Right atrium auricular region (tissue), 2 donors: Measurements from ENCODE around the gene KLHL15. TPM values are rescaled to one million over a fixed set of nuclear protein-coding genes. Genes with fewer than 3 reads are reported as not detected.

Experiments
- DNase-seq: peaks from one replicate; pipeline ENCODE4 v3.0.0-alpha.2; 2019; ENCODE audit warnings: low spot score
- H3K27ac ChIP-seq, 2 donors: fragments of 200-600 bp; sonication (generic); 1 replicate in 1 of 2; 2 replicates in 1 of 2; pipeline ENCODE4 v1.5.1; 2016 to 2019
- H3K27me3 ChIP-seq, 2 donors: fragments of 200-600 bp; sonication (generic); one replicate each; pipeline versions ENCODE4 v1.5.1 to v1.6.0; 2017 to 2019
- H3K36me3 ChIP-seq: fragments of 200-600 bp; sonication (generic); one replicate; pipeline ENCODE4 v1.5.1; 2016
- H3K4me1 ChIP-seq, 2 donors: fragments of 200-600 bp; sonication (generic); one replicate each; pipeline versions ENCODE4 v1.5.1 to v1.6.0; 2017 to 2019
- H3K4me3 ChIP-seq, 2 donors: fragments of 200-600 bp; sonication (generic); 1 replicate in 1 of 2; 2 replicates in 1 of 2; pipeline ENCODE4 v1.5.1; 2017 to 2019; ENCODE audit warnings: mild to moderate bottlenecking in 1 of 2, moderate library complexity in 1 of 2
- H3K9me3 ChIP-seq, 2 donors: fragments of 200-600 bp; sonication (generic); one replicate each; pipeline ENCODE4 v1.5.1; 2019
- CTCF ChIP-seq, 2 donors: fragments of 200-600 bp; sonication (generic); IDR thresholded peaks; one replicate each; pipeline ENCODE4 v1.5.1; 2019; ENCODE audit warnings: antibody characterized with exemption in 2 of 2
- total RNA-seq, 2 donors: library from RNA; depleted of rRNA; stranded (reverse); fragments of >200 nt; gene quantifications; one replicate each; pipeline ENCODE4 v1.1.0, GENCODE V29; 2016

The KLHL15 gene
- total RNA-seq, 2 donors from 2014 or later, result 5.7 to 6.9 TPM

- H3K36me3 ChIP-seq, result peaks cover 8% of the 10 kb centered on the region
Observed at GRCh38 chrX:23990455-23990854, 36.5 kb downstream of the KLHL15 start.

GRCh38 chrX:23989689-23990088 is 37.3 kb downstream of the KLHL15 start:
- DNase-seq, result no peak
- no peak overlapping the region for H3K4me3 ChIP-seq
- no peaks in the 10 kb centered on the region for H3K27me3 ChIP-seq
- no peak overlapping the region for H3K27ac ChIP-seq
- peaks cover 8% of the 10 kb centered on the region for H3K36me3 ChIP-seq
- no peak for TF ChIP-seq CTCF (IDR thresholded peaks at IDR 0.05)
- no peaks in the 10 kb centered on the region for H3K9me3 ChIP-seq
- no peaks in the 10 kb centered on the region for H3K4me1 ChIP-seq

More at GRCh38 chrX:23990455-23990854, 36.5 kb downstream of the KLHL15 start:
- Histone ChIP-seq H3K27me3 (no peaks in the 10 kb centered on the region), H3K4me3 (no peak overlapping the region), H3K27ac (no peak overlapping the region), H3K4me1 (no peaks in the 10 kb centered on the region), H3K9me3 (no peaks in the 10 kb centered on the region)
- DNase-seq, result no peak
- no peak for TF ChIP-seq CTCF (IDR thresholded peaks at IDR 0.05)

- TF ChIP-seq CTCF (IDR thresholded peaks at IDR 0.05), result no peak
Observed at GRCh38 chrX:23982891-23983290, 44.1 kb downstream of the KLHL15 start.

GRCh38 chrX:23981711-23982110 is 45.3 kb downstream of the KLHL15 start:
- H3K4me1 ChIP-seq, result no peaks in the 10 kb centered on the region
- no peak overlapping the region for H3K4me3 ChIP-seq
- H3K27me3 ChIP-seq, result no peaks in the 10 kb centered on the region
- no peak for TF ChIP-seq CTCF (IDR thresholded peaks at IDR 0.05)
- H3K27ac ChIP-seq, result no peak overlapping the region
- no peaks in the 10 kb centered on the region for H3K9me3 ChIP-seq
- DNase-seq, result no peak
- H3K36me3 ChIP-seq, result no peaks in the 10 kb centered on the region

More at GRCh38 chrX:23982891-23983290, 44.1 kb downstream of the KLHL15 start:
- H3K27me3 ChIP-seq, result no peaks in the 10 kb centered on the region
- peaks cover 1% of the 10 kb centered on the region for H3K36me3 ChIP-seq
- H3K9me3 ChIP-seq, result no peaks in the 10 kb centered on the region
- H3K27ac ChIP-seq, result no peak overlapping the region
- no peak for DNase-seq
- no peaks in the 10 kb centered on the region for H3K4me1 ChIP-seq
- H3K4me3 ChIP-seq, result no peak overlapping the region

GRCh38 chrX:23981222-23981621 is 45.8 kb downstream of the KLHL15 start:
- Histone ChIP-seq H3K27ac (no peak overlapping the region), H3K9me3 (no peaks in the 10 kb centered on the region), H3K4me1 (no peaks in the 10 kb centered on the region), H3K27me3 (no peaks in the 10 kb centered on the region), H3K4me3 (no peak overlapping the region), H3K36me3 (no peaks in the 10 kb centered on the region)
- no peak for TF ChIP-seq CTCF (IDR thresholded peaks at IDR 0.05)
- DNase-seq, result no peak

- no peak for TF ChIP-seq CTCF (IDR thresholded peaks at IDR 0.05)
- no peaks in the 10 kb centered on the region for H3K27me3 ChIP-seq
- no peaks in the 10 kb centered on the region for H3K4me1 ChIP-seq
Observed at GRCh38 chrX:23980011-23980441, 47.0 kb downstream of the KLHL15 start.

More at GRCh38 chrX:23980011-23980441, 47.0 kb downstream of the KLHL15 start:
- H3K9me3 ChIP-seq, result no peaks in the 10 kb centered on the region
- no peaks in the 10 kb centered on the region for H3K36me3 ChIP-seq
- no peak for DNase-seq
- H3K4me3 ChIP-seq, result no peak overlapping the region
- H3K27ac ChIP-seq, result no peak overlapping the region
